DOHH2 (cell line): ENCODE results near the gene PPP1R14B.

Experiments
- H3F3A ChIP-seq: fragments of 200-600 bp; sonication (generic), shearing (Covaris generic); 2 replicates; pipeline ENCODE4 v1.6.0; 2016; ENCODE audit warnings: antibody characterized with exemption, mild to moderate bottlenecking; ENCODE audit not compliant: control insufficient read depth, insufficient read depth
- H3K27ac ChIP-seq: fragments of 200-600 bp; sonication (generic); 2 replicates; pipeline ENCODE4 v1.5.1; 2014; ENCODE audit warnings: low read depth, mild to moderate bottlenecking, low read length, moderate library complexity
- H3K27me3 ChIP-seq: fragments of 200-600 bp; sonication (generic); 2 replicates; pipeline ENCODE4 v1.6.1; 2014; ENCODE audit warnings: mild to moderate bottlenecking, low read length, mixed read lengths; ENCODE audit not compliant: control insufficient read depth
- H3K36me3 ChIP-seq: fragments of 200-600 bp; sonication (generic); 2 replicates; pipeline ENCODE4 v1.6.1; 2014; ENCODE audit warnings: mild to moderate bottlenecking, low read length, moderate library complexity, mixed read lengths; ENCODE audit not compliant: control insufficient read depth
- H3K4me1 ChIP-seq: fragments of 200-600 bp; sonication (generic); 2 replicates; pipeline ENCODE4 v1.6.1; 2014; ENCODE audit warnings: mild to moderate bottlenecking, low read length, mixed read lengths; ENCODE audit not compliant: control insufficient read depth
- H3K4me2 ChIP-seq: fragments of 200-600 bp; sonication (generic); 2 replicates; pipeline ENCODE4 v1.6.0; 2014; ENCODE audit warnings: mild to moderate bottlenecking, low read length, moderate library complexity
- H3K4me3 ChIP-seq: fragments of 200-600 bp; sonication (generic); 2 replicates; pipeline ENCODE4 v1.5.1; 2014; ENCODE audit warnings: mild to moderate bottlenecking, low read length, mixed read lengths
- H3K79me2 ChIP-seq: fragments of 200-600 bp; sonication (generic); 2 replicates; pipeline ENCODE4 v1.6.1; 2014; ENCODE audit warnings: mild to moderate bottlenecking, low read length, mixed read lengths; ENCODE audit not compliant: control insufficient read depth
- H3K9me2 ChIP-seq: fragments of 200-600 bp; sonication (generic); replicated peaks from 2 replicates; pipeline ENCODE4 v1.6.1; 2014; ENCODE audit warnings: mild to moderate bottlenecking, low read length, mixed read lengths; ENCODE audit not compliant: control insufficient read depth
- H3K9me3 ChIP-seq: fragments of 200-600 bp; sonication (generic); 2 replicates; pipeline ENCODE4 v1.6.1; 2014; ENCODE audit warnings: antibody characterized with exemption, low read length, mixed read lengths; ENCODE audit not compliant: control insufficient read depth, insufficient read depth
- H4K20me1 ChIP-seq: fragments of 200-600 bp; sonication (generic); 2 replicates; pipeline ENCODE4 v1.6.0; 2014; ENCODE audit warnings: low read depth, mild to moderate bottlenecking, antibody characterized with exemption, low read length, moderate library complexity; ENCODE audit not compliant: control insufficient read depth, insufficient read depth
- CTCF ChIP-seq: fragments of 200-600 bp; sonication (generic); IDR thresholded peaks from one replicate; pipeline ENCODE4 v1.5.1; 2014; ENCODE audit warnings: antibody characterized with exemption, mild to moderate bottlenecking, low read depth, low read length; ENCODE audit not compliant: poor library complexity, severe bottlenecking
- EZH2phosphoT487 ChIP-seq: fragments of 200-600 bp; sonication (generic); IDR thresholded peaks from 2 replicates; pipeline ENCODE4 v1.6.1; 2017; ENCODE audit warnings: borderline replicate concordance, mild to moderate bottlenecking, antibody characterized with exemption, low read length, moderate library complexity, mixed read lengths

Gene PPP1R14B

GRCh38 chr11:64246871-64247728, at the start of gene PPP1R14B:
Gene PPP1R14B, minus strand, starts transcription at chr11:64246943. Its CDS starts 270 bp downstream, at chr11:64246673.
- Histone ChIP-seq H3K9me2 (no peaks in the 10 kb centered on the region), H3K4me2 (peak within 1 kb of the TSS; percentile 89), H3K4me3 (peak within 1 kb of the TSS; percentile 97), H3K9me3 (no peaks in the 10 kb centered on the region), H4K20me1 (no peaks in the 10 kb centered on the region), H3K27me3 (no peaks in the 10 kb centered on the region), H3K27ac (peak within 1 kb of the TSS; percentile 85), H3F3A (peaks cover 27% of the 10 kb centered on the region), H3K4me1 (peaks cover 62% of the 10 kb centered on the region), H3K79me2 (peaks cover 44% of the 10 kb centered on the region), H3K36me3 (peaks cover 38% of the 10 kb centered on the region)
- TF ChIP-seq CTCF (peak; percentile 32), EZH2phosphoT487 (no peak)

- H3K4me2 ChIP-seq = no peak overlapping the region
- H3K9me2 ChIP-seq = no peaks in the 10 kb centered on the region
- H3F3A ChIP-seq = no peaks in the 10 kb centered on the region
- no peak overlapping the region for H3K4me3 ChIP-seq
- H3K9me3 ChIP-seq = no peaks in the 10 kb centered on the region
- H3K27me3 ChIP-seq = peaks cover 90% of the 10 kb centered on the region
- peaks cover 15% of the 10 kb centered on the region for H3K4me1 ChIP-seq
- H3K36me3 ChIP-seq = no peaks in the 10 kb centered on the region
- H4K20me1 ChIP-seq = no peaks in the 10 kb centered on the region
- H3K79me2 ChIP-seq = no peaks in the 10 kb centered on the region
- TF ChIP-seq CTCF = no peak
- no peak for TF ChIP-seq EZH2phosphoT487
- no peak overlapping the region for H3K27ac ChIP-seq
These were observed 49.5 kb upstream of the PPP1R14B start for GRCh38 chr11:64296236-64296635.

- Histone ChIP-seq H3K4me3 (no peak overlapping the region), H3K27me3 (peaks cover 92% of the 10 kb centered on the region)
- TF ChIP-seq CTCF (no peak), EZH2phosphoT487 (no peak)
These were observed 49.0 kb upstream of the PPP1R14B start for GRCh38 chr11:64295760-64296159.

More at GRCh38 chr11:64295760-64296159, 49.0 kb upstream of the PPP1R14B start:
- Histone ChIP-seq H3K4me1 (peaks cover 10% of the 10 kb centered on the region), H3K4me2 (no peak overlapping the region), H4K20me1 (no peaks in the 10 kb centered on the region), H3K36me3 (no peaks in the 10 kb centered on the region), H3K9me3 (no peaks in the 10 kb centered on the region), H3K79me2 (no peaks in the 10 kb centered on the region), H3K27ac (no peak overlapping the region), H3K9me2 (no peaks in the 10 kb centered on the region), H3F3A (no peaks in the 10 kb centered on the region)
